ENCODE results near the gene GOLGB1. TPM values are rescaled to one million over a fixed set of nuclear protein-coding genes. Genes with fewer than 3 reads are reported as not detected.

The GOLGB1 gene
- total RNA-seq, 1 donor from 2014 or later, result 87.9 TPM

DNA sequence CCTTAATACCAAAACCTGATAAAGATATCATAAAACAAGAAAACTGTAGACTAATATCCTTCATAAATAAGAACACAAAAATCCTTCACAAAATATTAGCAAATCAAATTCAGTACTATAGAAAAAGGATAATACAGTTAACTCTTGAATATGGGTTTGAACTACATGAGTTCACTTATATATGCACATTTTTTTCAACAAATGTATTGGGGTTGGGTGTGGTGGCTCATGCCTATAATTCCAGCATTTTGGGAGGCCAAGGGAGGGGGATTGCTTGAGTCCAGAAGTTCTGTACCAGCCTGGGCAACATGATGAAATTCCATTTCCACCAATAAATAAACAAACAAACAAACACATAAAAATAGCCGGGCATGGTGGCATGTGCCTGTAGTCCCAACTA is 39.2 kb downstream of the GOLGB1 start:
- no peak for DNase-seq (ENCODE audit: low spot score in 2 of 2)
- intact Hi-C loops (cut with DNase I), result no loop called here
- Histone ChIP-seq H3K27ac (no peak overlapping the region), H3K36me3 (peaks cover 20 to 62% of the 10 kb centered on the region in 2 donors), H3K9me3 (no peaks in the 10 kb centered on the region), H3K27me3 (no peaks in the 10 kb centered on the region), H3K4me1 (no peaks in the 10 kb centered on the region), H3K4me3 (no peak overlapping the region)
- TF ChIP-seq, protein P1, sequence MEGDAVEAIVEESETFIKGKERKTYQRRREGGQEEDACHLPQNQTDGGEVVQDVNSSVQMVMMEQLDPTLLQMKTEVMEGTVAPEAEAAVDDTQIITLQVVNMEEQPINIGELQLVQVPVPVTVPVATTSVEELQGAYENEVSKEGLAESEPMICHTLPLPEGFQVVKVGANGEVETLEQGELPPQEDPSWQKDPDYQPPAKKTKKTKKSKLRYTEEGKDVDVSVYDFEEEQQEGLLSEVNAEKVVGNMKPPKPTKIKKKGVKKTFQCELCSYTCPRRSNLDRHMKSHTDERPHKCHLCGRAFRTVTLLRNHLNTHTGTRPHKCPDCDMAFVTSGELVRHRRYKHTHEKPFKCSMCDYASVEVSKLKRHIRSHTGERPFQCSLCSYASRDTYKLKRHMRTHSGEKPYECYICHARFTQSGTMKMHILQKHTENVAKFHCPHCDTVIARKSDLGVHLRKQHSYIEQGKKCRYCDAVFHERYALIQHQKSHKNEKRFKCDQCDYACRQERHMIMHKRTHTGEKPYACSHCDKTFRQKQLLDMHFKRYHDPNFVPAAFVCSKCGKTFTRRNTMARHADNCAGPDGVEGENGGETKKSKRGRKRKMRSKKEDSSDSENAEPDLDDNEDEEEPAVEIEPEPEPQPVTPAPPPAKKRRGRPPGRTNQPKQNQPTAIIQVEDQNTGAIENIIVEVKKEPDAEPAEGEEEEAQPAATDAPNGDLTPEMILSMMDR (IDR thresholded peaks at IDR 0.05), result no peak

DNA sequence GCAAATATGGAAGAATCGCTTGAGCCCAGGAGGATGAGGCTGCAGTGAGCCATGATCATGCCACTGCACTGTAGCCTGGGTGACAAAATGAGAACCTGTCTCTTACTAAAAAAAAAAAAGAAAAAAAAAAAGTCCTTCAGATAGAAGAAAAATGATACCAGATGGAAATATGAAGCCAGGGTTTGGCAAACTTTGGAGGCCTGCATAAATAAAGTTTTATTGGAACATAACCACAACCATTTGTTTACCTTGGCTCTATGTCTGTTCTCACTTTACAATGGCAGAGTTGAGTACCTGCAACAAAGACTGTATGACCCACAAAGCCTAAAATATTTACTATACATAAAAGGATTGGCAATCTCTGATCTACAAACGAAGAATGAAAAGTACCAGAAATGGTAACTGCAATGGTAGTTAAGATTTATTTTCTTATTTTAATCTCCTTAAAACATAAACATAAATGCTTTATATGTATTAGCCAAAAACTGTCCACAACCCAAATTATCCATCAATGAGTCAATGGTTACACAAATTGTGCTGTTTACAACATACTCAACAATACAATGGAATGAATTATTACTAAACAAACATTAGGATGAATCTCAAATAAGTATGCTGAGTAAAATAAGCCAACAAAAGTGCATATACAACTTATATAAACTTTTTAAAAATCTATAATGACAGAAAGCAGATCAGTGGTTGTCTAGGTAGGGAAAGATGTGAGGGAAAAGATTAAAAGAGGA is 41.8 kb downstream of the GOLGB1 start:
- H3K27me3 ChIP-seq, result no peaks in the 10 kb centered on the region
- intact Hi-C loops (cut with DNase I), result no loop called here
- H3K36me3 ChIP-seq, result peaks cover 11 to 59% of the 10 kb centered on the region in 2 donors
- no peak overlapping the region for H3K27ac ChIP-seq
- no peaks in the 10 kb centered on the region for H3K4me1 ChIP-seq
- no peak for DNase-seq (ENCODE audit: low spot score in 2 of 2)
- no peaks in the 10 kb centered on the region for H3K9me3 ChIP-seq
- no peak overlapping the region for H3K4me3 ChIP-seq
- TF ChIP-seq, protein P1 (IDR thresholded peaks at IDR 0.05), result no peak

DNA sequence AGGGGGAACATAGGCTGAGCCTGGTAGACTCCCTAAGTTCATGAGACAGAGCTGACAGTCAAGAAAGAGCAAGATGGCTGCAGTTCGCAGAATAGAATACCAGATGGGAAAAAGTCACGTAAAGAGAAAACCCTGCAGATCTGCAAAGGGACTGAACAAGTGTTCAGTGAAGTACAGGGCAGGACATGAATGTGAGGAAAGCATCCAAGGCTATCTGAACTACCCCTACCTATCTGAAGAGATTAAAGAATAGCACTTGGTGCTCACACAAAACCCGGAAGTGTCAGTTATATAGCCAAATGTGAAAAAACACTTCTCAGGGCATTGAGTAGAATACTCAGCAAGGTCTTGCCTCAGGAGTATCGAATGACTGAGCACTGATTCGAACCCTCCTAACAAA is 44.0 kb downstream of the GOLGB1 start:
- Histone ChIP-seq H3K9me3 (no peaks in the 10 kb centered on the region), H3K4me1 (no peaks in the 10 kb centered on the region), H3K36me3 (peaks cover 22 to 68% of the 10 kb centered on the region in 2 donors), H3K27ac (no peak overlapping the region), H3K27me3 (no peaks in the 10 kb centered on the region), H3K4me3 (no peak overlapping the region)
- intact Hi-C loops (cut with DNase I), result no loop called here
- DNase-seq (ENCODE audit: low spot score in 2 of 2), result no peak
- TF ChIP-seq, protein P1 (IDR thresholded peaks at IDR 0.05), result no peak

DNA sequence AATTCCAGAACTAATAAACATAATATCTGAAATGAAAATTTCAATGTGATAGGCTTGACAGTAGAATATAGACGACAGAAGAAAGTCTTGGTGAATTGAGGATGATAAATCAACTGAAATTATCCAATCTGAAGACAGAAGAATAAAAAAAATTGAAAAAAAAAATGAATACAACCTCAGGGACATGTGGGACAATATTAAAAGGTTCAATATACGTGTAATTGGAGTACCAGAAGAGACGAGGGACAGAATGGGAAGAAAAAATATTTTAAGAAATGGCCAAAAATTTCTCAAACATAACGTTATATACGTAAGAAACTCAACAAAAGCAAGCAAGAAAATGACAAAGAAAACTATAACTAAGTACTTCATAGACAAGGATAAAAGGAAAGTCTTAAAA is 45.6 kb downstream of the GOLGB1 start:
- Histone ChIP-seq H3K27me3 (no peaks in the 10 kb centered on the region), H3K27ac (no peak overlapping the region), H3K9me3 (no peaks in the 10 kb centered on the region), H3K4me1 (no peaks in the 10 kb centered on the region), H3K4me3 (no peak overlapping the region), H3K36me3 (peaks cover 35 to 80% of the 10 kb centered on the region in 2 donors)
- TF ChIP-seq, protein P1 (IDR thresholded peaks at IDR 0.05), result no peak
- intact Hi-C loops (cut with DNase I), result no loop called here
- DNase-seq (ENCODE audit: low spot score in 2 of 2), result no peak

DNA sequence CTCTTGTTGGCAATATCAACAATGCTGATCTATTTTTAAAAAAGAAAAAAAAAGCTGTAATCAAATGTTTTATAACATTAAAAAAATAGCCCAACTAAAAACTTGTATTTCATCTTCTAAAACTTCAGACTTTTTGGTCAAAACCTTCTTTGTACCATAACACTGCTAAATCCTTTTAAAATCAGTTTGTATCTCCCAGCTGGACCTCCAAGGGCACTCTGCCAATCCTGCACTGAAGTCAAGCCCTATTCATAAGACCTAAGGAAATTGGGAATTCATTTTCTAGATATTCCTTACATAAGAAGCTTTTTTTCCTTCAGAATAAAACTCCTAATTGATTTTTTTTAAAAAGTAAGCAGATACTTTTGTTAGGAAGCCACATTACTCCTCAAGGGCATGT is 50.6 kb downstream of the GOLGB1 start:
- H3K36me3 ChIP-seq, result peaks cover 43 to 84% of the 10 kb centered on the region in 2 donors
- no peak for DNase-seq (ENCODE audit: low spot score in 2 of 2)
- intact Hi-C loops (cut with DNase I), result no loop called here
- no peaks in the 10 kb centered on the region for H3K4me1 ChIP-seq
- H3K4me3 ChIP-seq, result no peak overlapping the region
- no peak overlapping the region for H3K27ac ChIP-seq
- TF ChIP-seq, protein P1 (IDR thresholded peaks at IDR 0.05), result no peak
- no peaks in the 10 kb centered on the region for H3K9me3 ChIP-seq
- no peaks in the 10 kb centered on the region for H3K27me3 ChIP-seq
